ENCODE measurements around the gene BTBD9. TPM values are rescaled to one million over a fixed set of nuclear protein-coding genes. Genes with fewer than 3 reads are reported as not detected.

The BTBD9 gene
- total RNA-seq, 1 donor, result 25.3 TPM

DNA sequence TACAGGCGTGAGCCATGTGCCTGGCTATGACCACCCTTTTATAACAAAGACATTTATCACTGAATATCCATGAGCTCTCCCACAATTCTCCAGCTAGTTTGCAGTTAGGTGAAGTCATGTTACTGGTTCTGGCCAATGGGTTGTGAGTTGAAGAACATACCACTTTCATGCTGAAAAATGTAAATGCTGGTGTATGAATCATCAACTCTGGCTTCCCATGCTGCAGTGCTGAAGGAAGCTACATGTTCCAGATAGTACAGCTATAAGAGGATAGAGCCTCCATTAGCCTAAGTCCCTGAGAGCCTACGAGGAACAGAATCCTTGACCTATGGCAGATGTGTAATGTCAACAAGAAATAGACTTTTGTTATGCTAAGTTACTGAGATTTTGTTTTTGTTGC, 180.4 kb downstream of the BTBD9 start:
- no peaks in the 10 kb centered on the region for H3K9me3 ChIP-seq (ENCODE audit: low read depth, low read length)
- H3K27ac ChIP-seq (ENCODE audit: low read depth, low read length), result no peak overlapping the region
- H3K4me2 ChIP-seq (ENCODE audit: insufficient read depth, low read length), result no peak overlapping the region
- no peaks in the 10 kb centered on the region for H4K20me1 ChIP-seq (ENCODE audit: insufficient read depth, low read length)
- H3K4me3 ChIP-seq (ENCODE audit: insufficient read depth, low read length), result no peak overlapping the region
- H2AFZ ChIP-seq (ENCODE audit: low read length), result no peak overlapping the region
- no peaks in the 10 kb centered on the region for H3K27me3 ChIP-seq (ENCODE audit: insufficient read depth, low read length)
- no peaks in the 10 kb centered on the region for H3K4me1 ChIP-seq (ENCODE audit: insufficient read depth, low read length)
- DNase-seq (ENCODE audit: insufficient read length, low spot score, missing footprints), result no peak
- H3K79me2 ChIP-seq (ENCODE audit: insufficient read depth, low read length), result no peaks in the 10 kb centered on the region
- no peaks in the 10 kb centered on the region for H3K36me3 ChIP-seq (ENCODE audit: insufficient read depth, low read length)
- TF ChIP-seq, protein P1, sequence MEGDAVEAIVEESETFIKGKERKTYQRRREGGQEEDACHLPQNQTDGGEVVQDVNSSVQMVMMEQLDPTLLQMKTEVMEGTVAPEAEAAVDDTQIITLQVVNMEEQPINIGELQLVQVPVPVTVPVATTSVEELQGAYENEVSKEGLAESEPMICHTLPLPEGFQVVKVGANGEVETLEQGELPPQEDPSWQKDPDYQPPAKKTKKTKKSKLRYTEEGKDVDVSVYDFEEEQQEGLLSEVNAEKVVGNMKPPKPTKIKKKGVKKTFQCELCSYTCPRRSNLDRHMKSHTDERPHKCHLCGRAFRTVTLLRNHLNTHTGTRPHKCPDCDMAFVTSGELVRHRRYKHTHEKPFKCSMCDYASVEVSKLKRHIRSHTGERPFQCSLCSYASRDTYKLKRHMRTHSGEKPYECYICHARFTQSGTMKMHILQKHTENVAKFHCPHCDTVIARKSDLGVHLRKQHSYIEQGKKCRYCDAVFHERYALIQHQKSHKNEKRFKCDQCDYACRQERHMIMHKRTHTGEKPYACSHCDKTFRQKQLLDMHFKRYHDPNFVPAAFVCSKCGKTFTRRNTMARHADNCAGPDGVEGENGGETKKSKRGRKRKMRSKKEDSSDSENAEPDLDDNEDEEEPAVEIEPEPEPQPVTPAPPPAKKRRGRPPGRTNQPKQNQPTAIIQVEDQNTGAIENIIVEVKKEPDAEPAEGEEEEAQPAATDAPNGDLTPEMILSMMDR (IDR thresholded peaks at IDR 0.05; ENCODE audit: extremely low read depth, low read depth, low read length), result no peak

DNA sequence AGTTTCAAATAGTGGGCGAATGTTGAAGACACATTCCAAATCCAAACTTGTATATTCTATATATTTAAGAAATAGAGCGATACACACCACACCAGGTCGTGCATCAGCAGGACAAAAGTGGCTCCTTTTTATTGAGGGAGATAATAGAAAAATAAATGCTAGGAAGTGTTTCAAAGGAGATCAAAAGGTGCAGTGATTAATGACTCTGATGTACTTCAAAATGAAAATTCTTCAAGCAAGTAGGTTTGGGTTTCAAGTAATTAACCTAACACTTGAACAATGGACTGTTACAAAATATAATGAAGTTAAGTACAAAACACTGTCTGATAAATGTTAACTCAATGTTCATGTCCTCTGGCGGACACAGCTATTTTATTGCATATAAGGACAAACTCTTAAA, 185.9 kb downstream of the BTBD9 start:
- Histone ChIP-seq H3K79me2 (ENCODE audit: insufficient read depth, low read length) (no peaks in the 10 kb centered on the region), H3K4me3 (ENCODE audit: insufficient read depth, low read length) (no peak overlapping the region), H3K4me2 (ENCODE audit: insufficient read depth, low read length) (no peak overlapping the region), H3K9me3 (ENCODE audit: low read depth, low read length) (no peaks in the 10 kb centered on the region), H4K20me1 (ENCODE audit: insufficient read depth, low read length) (no peaks in the 10 kb centered on the region), H3K27ac (ENCODE audit: low read depth, low read length) (no peak overlapping the region), H3K27me3 (ENCODE audit: insufficient read depth, low read length) (no peaks in the 10 kb centered on the region), H3K36me3 (ENCODE audit: insufficient read depth, low read length) (no peaks in the 10 kb centered on the region), H3K4me1 (ENCODE audit: insufficient read depth, low read length) (peaks cover 5% of the 10 kb centered on the region), H2AFZ (ENCODE audit: low read length) (no peak overlapping the region)
- TF ChIP-seq, protein P1 (IDR thresholded peaks at IDR 0.05; ENCODE audit: extremely low read depth, low read depth, low read length), result no peak
- peak; percentile 17 for DNase-seq (ENCODE audit: insufficient read length, low spot score, missing footprints)

DNA sequence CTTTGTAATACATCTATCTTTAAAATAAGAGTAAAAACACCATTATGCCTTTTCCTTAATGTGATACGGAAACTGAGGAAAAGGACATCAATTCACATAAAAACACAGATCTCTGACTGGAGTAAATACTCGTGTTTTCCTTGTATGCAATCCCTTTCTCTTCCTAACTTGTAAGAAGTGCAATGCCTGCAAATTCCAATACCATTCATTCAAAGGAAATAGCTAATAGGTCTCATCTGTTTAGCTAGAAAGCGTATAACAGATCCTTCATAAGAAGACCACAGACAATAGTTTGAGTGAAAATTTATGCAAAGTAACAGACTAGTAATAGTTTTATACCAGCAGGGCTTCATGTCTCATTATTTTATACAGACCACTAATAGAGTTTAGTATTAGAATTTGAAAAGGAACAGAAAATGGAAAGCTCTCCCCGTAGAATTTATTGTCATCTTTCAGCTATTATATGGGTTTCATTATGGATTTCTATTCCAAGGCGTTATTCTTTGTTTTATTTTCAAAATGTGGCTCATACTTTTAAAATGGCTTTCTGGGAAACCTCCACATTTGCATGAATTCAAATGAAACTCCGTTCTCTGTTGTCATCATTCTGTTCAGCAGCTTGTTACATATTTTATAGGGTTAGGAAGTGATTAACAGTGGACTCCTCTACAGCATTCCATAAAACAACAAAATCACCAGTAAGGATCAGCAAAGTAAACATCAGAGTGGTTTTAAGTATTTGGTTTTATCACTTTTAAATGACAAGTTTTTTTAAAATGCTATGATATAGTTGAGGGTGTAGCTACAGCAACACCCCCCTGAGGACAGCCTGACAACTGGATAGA, 186.7 kb downstream of the BTBD9 start:
- no peaks in the 10 kb centered on the region for H3K27me3 ChIP-seq (ENCODE audit: insufficient read depth, low read length)
- H3K4me1 ChIP-seq (ENCODE audit: insufficient read depth, low read length), result peaks cover 5% of the 10 kb centered on the region
- H3K79me2 ChIP-seq (ENCODE audit: insufficient read depth, low read length), result no peaks in the 10 kb centered on the region
- no peaks in the 10 kb centered on the region for H3K9me3 ChIP-seq (ENCODE audit: low read depth, low read length)
- H3K4me2 ChIP-seq (ENCODE audit: insufficient read depth, low read length), result no peak overlapping the region
- no peak overlapping the region for H3K4me3 ChIP-seq (ENCODE audit: insufficient read depth, low read length)
- no peaks in the 10 kb centered on the region for H4K20me1 ChIP-seq (ENCODE audit: insufficient read depth, low read length)
- TF ChIP-seq, protein P1 (IDR thresholded peaks at IDR 0.05; ENCODE audit: extremely low read depth, low read depth, low read length), result no peak
- no peak for DNase-seq (ENCODE audit: insufficient read length, low spot score, missing footprints)
- H3K36me3 ChIP-seq (ENCODE audit: insufficient read depth, low read length), result no peaks in the 10 kb centered on the region
- no peak overlapping the region for H2AFZ ChIP-seq (ENCODE audit: low read length)
- no peak overlapping the region for H3K27ac ChIP-seq (ENCODE audit: low read depth, low read length)

DNA sequence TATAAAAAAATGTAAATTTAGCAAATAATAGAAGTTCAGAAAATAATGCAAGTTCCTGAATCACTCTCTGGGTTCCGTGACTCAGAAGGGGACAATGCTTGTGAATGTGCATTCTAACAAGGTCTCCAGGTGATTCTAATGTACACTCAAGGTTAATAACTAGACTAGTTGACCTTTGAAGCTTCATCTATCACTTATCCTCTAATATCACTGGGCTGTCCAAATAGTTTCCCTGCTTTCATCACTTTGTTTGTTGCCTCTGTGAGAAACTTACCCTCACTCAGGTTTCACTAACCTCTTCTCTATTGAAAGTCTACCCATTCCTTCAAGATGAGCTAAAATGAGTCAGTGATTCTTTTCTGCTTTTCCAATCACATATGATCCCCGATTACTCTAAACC, 189.0 kb downstream of the BTBD9 start:
- Histone ChIP-seq H3K27ac (ENCODE audit: low read depth, low read length) (no peak overlapping the region), H3K9me3 (ENCODE audit: low read depth, low read length) (no peaks in the 10 kb centered on the region), H3K4me2 (ENCODE audit: insufficient read depth, low read length) (no peak overlapping the region), H3K79me2 (ENCODE audit: insufficient read depth, low read length) (no peaks in the 10 kb centered on the region), H3K27me3 (ENCODE audit: insufficient read depth, low read length) (no peaks in the 10 kb centered on the region), H3K4me1 (ENCODE audit: insufficient read depth, low read length) (peaks cover 8% of the 10 kb centered on the region), H3K4me3 (ENCODE audit: insufficient read depth, low read length) (no peak overlapping the region), H2AFZ (ENCODE audit: low read length) (no peak overlapping the region), H4K20me1 (ENCODE audit: insufficient read depth, low read length) (no peaks in the 10 kb centered on the region), H3K36me3 (ENCODE audit: insufficient read depth, low read length) (no peaks in the 10 kb centered on the region)
- no peak for DNase-seq (ENCODE audit: insufficient read length, low spot score, missing footprints)
- TF ChIP-seq, protein P1 (IDR thresholded peaks at IDR 0.05; ENCODE audit: extremely low read depth, low read depth, low read length), result no peak

All from osteoblast (primary cell).